Natural killer cell (primary cell): ENCODE data around the gene ZFYVE16. TPM values are rescaled to one million over a fixed set of nuclear protein-coding genes. Genes with fewer than 3 reads are reported as not detected.

Experiments
- ATAC-seq, 3 donors: fragments of 150-1000 bp in 2 of 3; fragments of 200-7000 bp in 1 of 3; cut with Tn5 transposase; 1 replicate in 1 of 3; 2 replicates in 2 of 3; pipeline ENCODE4 v1.10.0; 2021; ENCODE audit warnings: mild to moderate bottlenecking in 2 of 3, moderate library complexity in 2 of 3
- DNase-seq, 2 donors: peaks; one replicate each; pipeline versions ENCODE4 v3.0.0 to v3.0.0-alpha.2; 2013 to 2021; ENCODE audit warnings: mixed read lengths in 1 of 2
- H3K27ac ChIP-seq: one replicate; pipeline ENCODE4 v1.5.1; 2013; ENCODE audit warnings: mild to moderate bottlenecking, low read length
- H3K27me3 ChIP-seq: one replicate; pipeline ENCODE4 v1.6.1; 2013; ENCODE audit warnings: low read length; ENCODE audit not compliant: control insufficient read depth, insufficient read depth
- H3K36me3 ChIP-seq: one replicate; pipeline ENCODE4 v1.6.1; 2013; ENCODE audit warnings: low read length; ENCODE audit not compliant: control insufficient read depth, insufficient read depth
- H3K4me1 ChIP-seq: one replicate; pipeline ENCODE4 v1.6.1; 2013; ENCODE audit warnings: low read length; ENCODE audit not compliant: control insufficient read depth, insufficient read depth
- H3K4me3 ChIP-seq: one replicate; pipeline ENCODE4 v1.5.1; 2013; ENCODE audit warnings: low read length
- H3K9me3 ChIP-seq: one replicate; pipeline ENCODE4 v1.6.1; 2013; ENCODE audit warnings: low read length; ENCODE audit not compliant: control insufficient read depth, insufficient read depth
- H3K27ac Mint-ChIP-seq, 2 donors: one replicate each; pipeline ENCODE4 v1.8.0; 2022; ENCODE audit warnings: mild to moderate bottlenecking in 2 of 2, mixed read lengths in 2 of 2, moderate library complexity in 1 of 2
- H3K27me3 Mint-ChIP-seq, 2 donors: one replicate each; pipeline ENCODE4 v1.8.0; 2022; ENCODE audit warnings: low read depth in 2 of 2, mixed read lengths in 2 of 2
- H3K36me3 Mint-ChIP-seq: one replicate; pipeline ENCODE4 v1.8.0; 2022; ENCODE audit warnings: mixed read lengths
- H3K4me1 Mint-ChIP-seq, 2 donors: one replicate each; pipeline ENCODE4 v1.8.0; 2022; ENCODE audit warnings: mixed read lengths in 2 of 2
- H3K4me3 Mint-ChIP-seq: one replicate; pipeline ENCODE4 v1.8.0; 2022; ENCODE audit warnings: mild to moderate bottlenecking, moderate library complexity, mixed read lengths
- H3K9me3 Mint-ChIP-seq, 2 donors: one replicate each; pipeline ENCODE4 v1.8.0; 2022; ENCODE audit warnings: mixed read lengths in 2 of 2
- CTCF ChIP-seq: fragments of 200-600 bp; IDR thresholded peaks from one replicate; pipeline ENCODE4 v1.8.0; 2022; ENCODE audit warnings: antibody characterized with exemption
- WGBS: methylation state at CpG from one replicate; pipeline ENCODE4 v1.1.7; 2013; ENCODE audit warnings: missing lambda C conversion rate; ENCODE audit not compliant: insufficient coverage; 5-methylcytosine and 5-hydroxymethylcytosine counted together
- intact Hi-C: fragments of 100-400 bp; cut with micrococcal nuclease; formaldehyde crosslinking; loops from one replicate; pipeline ENCODE4 v1.14.2; 2022
- total RNA-seq, 4 donors: library from RNA; stranded (reverse); fragments of 120-200 nt in 1 of 4; gene quantifications; one replicate each; pipeline versions ENCODE4 v1.2.3 to v1.2.4, GENCODE V29; 2013 to 2022

The ZFYVE16 gene
- total RNA-seq, 3 donors from 2014 or later (not counting 1 experiment from before 2014, with no cell fraction given): 24.4 to 36.6 (median 30.1) TPM

- Mint-ChIP-seq H3K4me3 (no peak overlapping the region), H3K36me3 (no peaks in the 10 kb centered on the region), H3K27ac (no peak overlapping the region), H3K27me3 (peaks cover 8 to 14% of the 10 kb centered on the region in 2 donors), H3K4me1 (no peaks in the 10 kb centered on the region), H3K9me3 (no peaks in the 10 kb centered on the region)
- intact Hi-C loops: no loop called here
- TF ChIP-seq CTCF: no peak
- H3K9me3 ChIP-seq: no peaks in the 10 kb centered on the region
- DNase-seq: no peak
- no peaks in the 10 kb centered on the region for H3K36me3 ChIP-seq
- WGBS: 80% methylated on average over 2 of the region's 4 CpGs
- no peaks in the 10 kb centered on the region for H3K27me3 ChIP-seq
- no peak overlapping the region for H3K4me3 ChIP-seq
- ATAC-seq: no peak
- no peak overlapping the region for H3K27ac ChIP-seq
- H3K4me1 ChIP-seq: no peaks in the 10 kb centered on the region
Observed at GRCh38 chr5:80368661-80369480, 39.0 kb upstream of the ZFYVE16 start.

GRCh38 chr5:80369521-80369920 lies 38.3 kb upstream of the ZFYVE16 start:
- H3K4me1 ChIP-seq: no peaks in the 10 kb centered on the region
- H3K9me3 Mint-ChIP-seq: no peaks in the 10 kb centered on the region
- no peaks in the 10 kb centered on the region for H3K9me3 ChIP-seq
- no peak overlapping the region for H3K27ac Mint-ChIP-seq
- no peaks in the 10 kb centered on the region for H3K4me1 Mint-ChIP-seq
- no peak for TF ChIP-seq CTCF
- no peaks in the 10 kb centered on the region for H3K36me3 Mint-ChIP-seq
- no peak overlapping the region for H3K27ac ChIP-seq
- H3K36me3 ChIP-seq: no peaks in the 10 kb centered on the region
- no peaks in the 10 kb centered on the region for H3K27me3 ChIP-seq
- H3K27me3 Mint-ChIP-seq: peaks cover 8 to 14% of the 10 kb centered on the region in 2 donors
- 96% methylated on average over 8 of the region's 8 CpGs for WGBS
- ATAC-seq: no peak
- intact Hi-C loops: no loop called here
- H3K4me3 ChIP-seq: no peak overlapping the region
- no peak overlapping the region for H3K4me3 Mint-ChIP-seq
- no peak for DNase-seq

GRCh38 chr5:80370390-80370789 lies 37.5 kb upstream of the ZFYVE16 start:
- intact Hi-C loops: no loop called here
- no peaks in the 10 kb centered on the region for H3K9me3 ChIP-seq

More at GRCh38 chr5:80370390-80370789, 37.5 kb upstream of the ZFYVE16 start:
- H3K9me3 Mint-ChIP-seq: no peaks in the 10 kb centered on the region
- no peak overlapping the region for H3K27ac Mint-ChIP-seq
- peaks cover 5 to 8% of the 10 kb centered on the region in 2 donors for H3K27me3 Mint-ChIP-seq
- no peaks in the 10 kb centered on the region for H3K27me3 ChIP-seq
- H3K4me3 Mint-ChIP-seq: no peak overlapping the region
- no peak for DNase-seq
- no peak overlapping the region for H3K27ac ChIP-seq
- no peak for ATAC-seq
- WGBS: no CpG with 5 or more reads among the region's 1 CpG
- no peaks in the 10 kb centered on the region for H3K36me3 Mint-ChIP-seq
- no peak for TF ChIP-seq CTCF
- H3K36me3 ChIP-seq: no peaks in the 10 kb centered on the region
- H3K4me1 Mint-ChIP-seq: no peaks in the 10 kb centered on the region
- no peak overlapping the region for H3K4me3 ChIP-seq
- no peaks in the 10 kb centered on the region for H3K4me1 ChIP-seq
